ENCODE data around the gene CCDC116.

CCDC116 gene

DNA sequence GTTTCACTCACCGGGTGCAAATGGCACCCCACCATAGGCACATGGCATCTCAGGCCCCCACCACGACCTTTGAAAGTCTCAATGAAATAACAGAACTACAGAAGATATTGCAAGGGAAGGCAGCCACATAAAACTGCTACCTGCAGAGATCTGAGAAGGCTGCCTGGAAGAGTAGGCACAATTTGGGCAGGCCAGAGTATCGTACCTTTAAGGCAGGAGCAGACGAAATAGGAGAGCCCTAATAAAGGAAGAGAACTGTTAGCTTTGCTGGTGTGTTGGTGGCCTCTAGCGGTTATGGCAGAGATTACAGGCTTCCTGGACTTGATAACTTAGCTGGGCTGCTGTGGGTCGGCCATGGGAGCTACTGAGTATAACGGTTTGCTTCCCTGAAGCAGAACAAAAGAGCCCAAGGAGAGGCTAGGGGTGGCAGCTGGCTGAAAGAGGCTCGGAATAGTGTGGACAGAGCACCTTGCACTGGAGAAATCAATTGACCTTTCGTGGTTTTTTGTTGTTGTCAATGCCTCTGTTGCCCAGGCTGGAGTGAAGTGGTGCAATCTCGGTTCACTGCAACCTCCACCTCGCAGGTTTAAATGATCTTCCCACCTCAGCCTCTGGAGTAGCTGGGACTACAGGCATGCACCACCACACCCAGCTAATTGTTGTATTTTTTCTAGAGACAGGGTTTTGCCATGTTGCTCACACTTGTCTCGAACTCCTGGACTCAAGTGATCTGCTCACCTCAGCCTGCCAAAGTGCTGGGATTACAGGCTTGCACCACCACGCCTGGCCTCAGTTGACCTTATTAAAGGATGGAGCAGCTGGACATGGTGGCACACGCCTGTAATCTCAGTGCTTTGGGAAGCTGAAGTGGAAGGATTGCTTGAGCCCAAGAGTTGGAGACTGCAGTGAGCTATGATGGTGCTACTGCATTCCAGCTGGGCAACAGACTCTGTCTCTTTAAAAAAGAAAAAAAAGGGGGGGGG lies 14.3 kb downstream of the CCDC116 start:
- no peak overlapping the region for H3K4me3 ChIP-seq (IDR thresholded peaks at IDR 0.05; ENCODE audit: insufficient read depth, low read depth, low read length)
- peaks cover 46% of the 10 kb centered on the region for H3K4me1 ChIP-seq (ENCODE audit: low read depth, poor library complexity, severe bottlenecking)
- peak overlapping the region; percentile 19; the same call in 1 of the 2 replicates for H3K4me2 ChIP-seq
- H3K36me3 ChIP-seq (ENCODE audit: insufficient read depth) = peaks cover 5% of the 10 kb centered on the region; the same call in 1 of the 2 replicates
- H3K9ac ChIP-seq = no peak overlapping the region
- TF ChIP-seq, protein P1, sequence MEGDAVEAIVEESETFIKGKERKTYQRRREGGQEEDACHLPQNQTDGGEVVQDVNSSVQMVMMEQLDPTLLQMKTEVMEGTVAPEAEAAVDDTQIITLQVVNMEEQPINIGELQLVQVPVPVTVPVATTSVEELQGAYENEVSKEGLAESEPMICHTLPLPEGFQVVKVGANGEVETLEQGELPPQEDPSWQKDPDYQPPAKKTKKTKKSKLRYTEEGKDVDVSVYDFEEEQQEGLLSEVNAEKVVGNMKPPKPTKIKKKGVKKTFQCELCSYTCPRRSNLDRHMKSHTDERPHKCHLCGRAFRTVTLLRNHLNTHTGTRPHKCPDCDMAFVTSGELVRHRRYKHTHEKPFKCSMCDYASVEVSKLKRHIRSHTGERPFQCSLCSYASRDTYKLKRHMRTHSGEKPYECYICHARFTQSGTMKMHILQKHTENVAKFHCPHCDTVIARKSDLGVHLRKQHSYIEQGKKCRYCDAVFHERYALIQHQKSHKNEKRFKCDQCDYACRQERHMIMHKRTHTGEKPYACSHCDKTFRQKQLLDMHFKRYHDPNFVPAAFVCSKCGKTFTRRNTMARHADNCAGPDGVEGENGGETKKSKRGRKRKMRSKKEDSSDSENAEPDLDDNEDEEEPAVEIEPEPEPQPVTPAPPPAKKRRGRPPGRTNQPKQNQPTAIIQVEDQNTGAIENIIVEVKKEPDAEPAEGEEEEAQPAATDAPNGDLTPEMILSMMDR (conservative IDR thresholded peaks at IDR 0.05; ENCODE audit: low read depth, low read length) = peak; percentile 87
- H2AFZ ChIP-seq (ENCODE audit: low read depth) = no peak overlapping the region
- H3K27me3 ChIP-seq (ENCODE audit: insufficient read depth, low read depth) = no peaks in the 10 kb centered on the region
- H4K20me1 ChIP-seq (ENCODE audit: insufficient read depth) = no peaks in the 10 kb centered on the region
- no peak overlapping the region for H3K27ac ChIP-seq
- H3K79me2 ChIP-seq (ENCODE audit: insufficient read depth, low read depth) = peaks cover 26% of the 10 kb centered on the region

DNA sequence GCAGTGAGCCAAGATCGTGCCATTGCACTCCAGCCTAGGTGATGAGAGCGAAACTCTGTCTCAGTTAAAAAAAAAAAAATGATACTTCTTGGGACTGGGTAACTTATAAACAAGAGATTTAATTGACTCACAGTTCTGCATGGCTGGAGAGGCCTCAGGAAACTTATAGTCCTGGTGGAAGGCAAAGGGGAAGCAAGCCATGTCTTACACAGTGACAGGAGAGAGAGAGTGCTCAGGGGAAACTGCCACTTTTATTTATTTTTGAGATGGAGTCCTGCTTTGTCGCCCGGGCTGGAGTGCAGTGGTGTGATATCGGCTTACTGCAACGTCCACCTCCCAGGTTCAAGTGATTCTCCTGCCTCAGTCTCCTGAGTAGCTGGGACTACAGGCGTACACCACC lies 17.7 kb downstream of the CCDC116 start:
- peaks cover 19% of the 10 kb centered on the region; the same call in 1 of the 2 replicates for H3K79me2 ChIP-seq (ENCODE audit: insufficient read depth, low read depth)
- H3K27me3 ChIP-seq (ENCODE audit: insufficient read depth, low read depth) = no peaks in the 10 kb centered on the region
- peak overlapping the region; percentile 75; the same call in 1 of the 2 replicates for H3K27ac ChIP-seq
- TF ChIP-seq, protein P1 (conservative IDR thresholded peaks at IDR 0.05; ENCODE audit: low read depth, low read length) = no peak
- peak overlapping the region; percentile 69; the same call in 1 of the 2 replicates for H3K9ac ChIP-seq
- no peaks in the 10 kb centered on the region for H4K20me1 ChIP-seq (ENCODE audit: insufficient read depth)
- H3K4me1 ChIP-seq (ENCODE audit: low read depth, poor library complexity, severe bottlenecking) = peaks cover 51% of the 10 kb centered on the region
- H2AFZ ChIP-seq (ENCODE audit: low read depth) = no peak overlapping the region
- no peak overlapping the region for H3K4me3 ChIP-seq (IDR thresholded peaks at IDR 0.05; ENCODE audit: insufficient read depth, low read depth, low read length)
- peaks cover under 1% of the 10 kb centered on the region; the same call in 1 of the 2 replicates for H3K36me3 ChIP-seq (ENCODE audit: insufficient read depth)
- H3K4me2 ChIP-seq = peak overlapping the region; percentile 80

DNA sequence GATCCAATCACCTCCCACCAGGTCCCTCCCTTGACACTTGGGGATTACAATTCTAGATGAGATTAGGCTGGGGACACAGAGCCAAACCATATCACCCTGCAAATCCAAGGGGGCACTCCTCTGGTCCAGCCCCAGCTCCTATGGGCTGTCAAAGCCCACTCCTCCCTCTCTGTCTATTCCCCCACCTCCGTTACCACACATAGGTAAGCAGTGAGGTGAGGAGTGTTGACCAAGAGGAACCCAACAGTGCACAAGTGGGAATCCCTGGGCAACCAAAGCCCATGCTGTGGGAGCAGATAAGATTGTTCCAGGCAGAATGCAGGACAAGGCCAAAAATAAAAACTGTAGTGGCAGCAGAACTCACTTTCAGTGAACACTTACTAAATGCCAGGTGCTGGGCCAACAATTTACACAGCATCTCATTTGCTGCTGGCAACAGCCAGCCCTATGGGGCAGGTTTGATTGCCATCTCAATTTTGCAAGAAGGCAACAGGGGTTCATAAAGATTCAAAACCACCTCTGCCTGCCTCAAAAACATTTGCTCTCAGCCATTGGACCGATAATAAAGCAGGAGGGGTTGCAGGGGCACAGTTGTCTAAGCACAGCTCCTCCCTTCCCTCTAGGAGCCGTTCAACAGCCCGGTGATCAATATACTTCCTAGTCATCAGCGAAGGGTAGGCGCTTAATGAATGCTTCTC lies 18.4 kb downstream of the CCDC116 start:
- Histone ChIP-seq H3K79me2 (ENCODE audit: insufficient read depth, low read depth) (peaks cover 19% of the 10 kb centered on the region; the same call in 1 of the 2 replicates), H3K4me2 (peak overlapping the region; percentile 80), H3K4me1 (ENCODE audit: low read depth, poor library complexity, severe bottlenecking) (peaks cover 46% of the 10 kb centered on the region), H2AFZ (ENCODE audit: low read depth) (peak overlapping the region; percentile 43; the same call in 1 of the 2 replicates), H3K4me3 (IDR thresholded peaks at IDR 0.05; ENCODE audit: insufficient read depth, low read depth, low read length) (no peak overlapping the region), H3K27ac (peak overlapping the region; percentile 75), H3K27me3 (ENCODE audit: insufficient read depth, low read depth) (no peaks in the 10 kb centered on the region), H3K36me3 (ENCODE audit: insufficient read depth) (no peaks in the 10 kb centered on the region; the same call in 1 of the 2 replicates), H4K20me1 (ENCODE audit: insufficient read depth) (no peaks in the 10 kb centered on the region), H3K9ac (peak overlapping the region; percentile 69; the same call in 1 of the 2 replicates)
- TF ChIP-seq, protein P1 (conservative IDR thresholded peaks at IDR 0.05; ENCODE audit: low read depth, low read length) = no peak

DNA sequence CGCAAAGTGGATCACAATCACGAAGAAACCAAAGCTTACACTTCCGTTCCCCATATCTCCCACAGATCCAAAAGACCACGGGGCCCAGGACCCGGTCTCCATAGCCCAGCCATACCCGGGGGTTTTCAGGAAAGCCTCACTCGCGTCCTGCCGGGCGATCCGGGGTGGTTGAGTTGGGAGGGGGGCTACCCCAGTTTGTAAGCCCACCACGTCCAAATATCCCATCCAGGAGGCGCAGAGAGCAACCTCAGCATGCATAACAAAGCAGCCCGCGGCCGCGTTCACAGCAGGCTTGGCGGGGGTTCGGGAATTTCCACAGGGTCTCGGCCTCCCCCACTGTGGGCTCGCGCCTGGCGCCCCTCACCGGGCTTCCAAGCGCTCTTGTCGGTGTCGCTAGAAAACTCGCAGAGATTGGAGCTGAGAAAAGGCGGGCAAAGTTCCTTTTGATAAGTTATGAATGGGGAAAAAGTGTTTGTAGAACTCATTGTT lies 19.0 kb downstream of the CCDC116 start:
- Histone ChIP-seq H3K4me2 (peak overlapping the region; percentile 80), H3K27ac (peak overlapping the region; percentile 75), H3K27me3 (ENCODE audit: insufficient read depth, low read depth) (no peaks in the 10 kb centered on the region), H3K4me1 (ENCODE audit: low read depth, poor library complexity, severe bottlenecking) (peaks cover 41% of the 10 kb centered on the region), H4K20me1 (ENCODE audit: insufficient read depth) (no peaks in the 10 kb centered on the region), H2AFZ (ENCODE audit: low read depth) (peak overlapping the region; percentile 43), H3K79me2 (ENCODE audit: insufficient read depth, low read depth) (peaks cover 19% of the 10 kb centered on the region; the same call in 1 of the 2 replicates), H3K9ac (peak overlapping the region; percentile 69), H3K36me3 (ENCODE audit: insufficient read depth) (no peaks in the 10 kb centered on the region; the same call in 1 of the 2 replicates), H3K4me3 (IDR thresholded peaks at IDR 0.05; ENCODE audit: insufficient read depth, low read depth, low read length) (no peak overlapping the region)
- TF ChIP-seq, protein P1 (conservative IDR thresholded peaks at IDR 0.05; ENCODE audit: low read depth, low read length) = no peak
